HepG2 (cell line): Measurements from ENCODE around the gene NOXO1. TPM values are rescaled to one million over a fixed set of nuclear protein-coding genes. Genes with fewer than 3 reads are reported as not detected.
A peak's percentile ranks its signal among the peaks of the same experiment; 100 is the strongest.

Source experiments
- HNF4A ChIP-seq: sonication (generic); formaldehyde crosslinking; IDR thresholded peaks from 2 replicates; pipeline ENCODE4 v1.4.0; 2020; ENCODE audit warnings: missing genetic modification reagents
- PBX3 ChIP-seq: sonication (generic); formaldehyde crosslinking; IDR thresholded peaks from 2 replicates; pipeline ENCODE4 v1.8.1; 2023; ENCODE audit warnings: missing genetic modification reagents, inconsistent platforms, borderline replicate concordance
- ZMYM3 ChIP-seq: sonication (generic); formaldehyde crosslinking; IDR thresholded peaks from 2 replicates; pipeline ENCODE4 v1.5.1; 2020; ENCODE audit warnings: mild to moderate bottlenecking, missing genetic modification reagents
- ZNF234 ChIP-seq: sonication (generic); formaldehyde crosslinking; conservative IDR thresholded peaks from 2 replicates; pipeline ENCODE4 v1.5.1; 2020; ENCODE audit warnings: mild to moderate bottlenecking, missing genetic modification reagents
- ZNF543 ChIP-seq: sonication (generic); formaldehyde crosslinking; IDR thresholded peaks from 2 replicates; pipeline ENCODE4 v1.4.0; 2020; ENCODE audit warnings: mild to moderate bottlenecking, missing genetic modification reagents
- ZNF557 ChIP-seq: sonication (generic); formaldehyde crosslinking; IDR thresholded peaks from 2 replicates; pipeline ENCODE4 v1.4.0; 2020; ENCODE audit warnings: missing genetic modification reagents
- ZNF691 ChIP-seq: sonication (generic); formaldehyde crosslinking; IDR thresholded peaks from 2 replicates; pipeline ENCODE4 v1.4.0; 2020; ENCODE audit warnings: missing genetic modification reagents, low read depth, mild to moderate bottlenecking, borderline replicate concordance
- ZNF768 ChIP-seq: sonication (generic); formaldehyde crosslinking; IDR thresholded peaks from 2 replicates; pipeline ENCODE4 v1.4.0; 2020; ENCODE audit warnings: missing genetic modification reagents
- ZNF772 ChIP-seq: sonication (generic); formaldehyde crosslinking; IDR thresholded peaks from 2 replicates; pipeline ENCODE4 v1.5.0; 2020; ENCODE audit warnings: mild to moderate bottlenecking, missing genetic modification reagents
- polyA plus RNA-seq, 8 experiments: library from polyadenylated mRNA; depleted of rRNA in 3 of 8; stranded (reverse) in 7 of 8; unstranded in 1 of 8; fragments of >200 nt; fragmentation: Illumina TruSeq in 4 of 8; extraction: Trizol in 4 of 8; gene quantifications; 2 replicates each; pipeline versions ENCODE4 v1.2.1 to v1.2.3, GENCODE V29; 2011 to 2016; ENCODE audit warnings: low read depth in 4 of 8, missing spikeins in 1 of 8, mixed read lengths in 1 of 8; ENCODE audit not compliant: insufficient read depth in 1 of 8
- total RNA-seq, 5 experiments: library from RNA; depleted of rRNA; stranded (reverse); fragments of >200 nt; fragmentation: Illumina TruSeq; extraction: Trizol; gene quantifications; 2 replicates each; pipeline ENCODE4 v1.2.3, GENCODE V29; 2016; ENCODE audit warnings: low read depth in 1 of 5
- TF ChIP-seq, protein P1 (sequence below): sonication (generic); formaldehyde crosslinking; IDR thresholded peaks from 2 replicates; pipeline ENCODE4 v1.4.0; 2020; ENCODE audit warnings: missing genetic modification reagents, borderline replicate concordance
- TF ChIP-seq, protein P2 (sequence below): sonication (generic); formaldehyde crosslinking; IDR thresholded peaks from 2 replicates; pipeline ENCODE4 v1.9.0; 2021; ENCODE audit warnings: missing genetic modification reagents, mild to moderate bottlenecking, borderline replicate concordance
- TF ChIP-seq, protein P3 (sequence below): sonication (generic); formaldehyde crosslinking; IDR thresholded peaks from 2 replicates; pipeline ENCODE4 v1.4.0; 2020; ENCODE audit warnings: missing genetic modification reagents, borderline replicate concordance

Gene NOXO1
- total and polyA plus RNA-seq, 2 of the 13 experiments (the other 11 are each of a cell fraction or from before 2014, with no cell fraction given): 0.69 to 1.4 TPM

DNA sequence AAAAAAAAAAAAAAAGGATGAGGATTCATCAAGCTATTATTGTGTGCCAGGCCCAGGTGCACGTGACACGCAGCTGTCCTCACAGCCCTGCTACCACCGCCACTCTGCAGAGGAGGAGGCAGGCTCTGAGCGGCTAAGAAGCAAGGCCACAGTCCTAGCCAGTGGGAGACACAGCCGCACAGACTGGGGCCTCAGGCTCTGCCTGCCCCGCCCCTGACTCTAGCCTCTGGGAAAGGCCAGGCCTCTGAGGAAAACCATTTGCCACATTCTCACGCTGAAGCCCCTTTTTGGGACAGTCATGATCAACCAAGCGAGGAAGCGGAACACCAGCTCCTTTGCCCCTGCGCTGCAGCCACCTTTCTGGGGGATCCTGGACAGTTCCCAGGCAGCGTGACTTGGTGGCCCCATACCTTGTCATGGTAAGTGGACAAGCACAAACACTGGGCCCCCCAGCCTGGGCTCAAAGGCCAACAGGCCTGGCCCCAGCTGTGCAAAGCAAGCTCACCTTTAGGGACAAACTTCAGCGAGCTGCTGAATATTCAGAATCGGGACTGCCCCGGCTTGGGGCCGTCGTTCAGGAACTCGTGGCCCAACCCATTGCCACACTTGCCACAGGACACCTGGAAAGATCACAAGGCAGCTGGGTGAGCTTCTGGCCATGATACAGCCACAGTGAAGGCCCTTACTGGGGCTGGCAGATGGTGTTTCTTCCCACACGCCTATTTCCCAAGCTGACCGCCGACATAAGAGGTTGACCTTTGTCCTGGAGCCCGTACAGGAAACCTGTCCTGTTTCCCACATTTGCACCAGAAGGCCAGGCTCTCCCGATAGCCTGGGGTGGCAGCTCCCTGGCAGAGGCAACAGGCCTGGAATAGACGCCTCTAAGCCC lies 40.8 kb downstream of the NOXO1 start (continued):
- TF ChIP-seq ZNF691 (CRISPR knock-in tag) (peak; percentile 35; the same call in 1 of the 2 replicates), HNF4A (CRISPR knock-in tag) (peak; percentile 97), PBX3 (CRISPR knock-in tag) (no peak), ZNF772 (CRISPR knock-in tag) (peak; percentile 75; the same call in 1 of the 2 replicates), ZMYM3 (CRISPR knock-in tag) (peak; percentile 28; the same call in 1 of the 2 replicates), ZNF768 (CRISPR knock-in tag) (no peak), ZNF557 (no peak), ZNF234 (no peak), ZNF543 (peak; percentile 81)
- TF ChIP-seq, protein P1, sequence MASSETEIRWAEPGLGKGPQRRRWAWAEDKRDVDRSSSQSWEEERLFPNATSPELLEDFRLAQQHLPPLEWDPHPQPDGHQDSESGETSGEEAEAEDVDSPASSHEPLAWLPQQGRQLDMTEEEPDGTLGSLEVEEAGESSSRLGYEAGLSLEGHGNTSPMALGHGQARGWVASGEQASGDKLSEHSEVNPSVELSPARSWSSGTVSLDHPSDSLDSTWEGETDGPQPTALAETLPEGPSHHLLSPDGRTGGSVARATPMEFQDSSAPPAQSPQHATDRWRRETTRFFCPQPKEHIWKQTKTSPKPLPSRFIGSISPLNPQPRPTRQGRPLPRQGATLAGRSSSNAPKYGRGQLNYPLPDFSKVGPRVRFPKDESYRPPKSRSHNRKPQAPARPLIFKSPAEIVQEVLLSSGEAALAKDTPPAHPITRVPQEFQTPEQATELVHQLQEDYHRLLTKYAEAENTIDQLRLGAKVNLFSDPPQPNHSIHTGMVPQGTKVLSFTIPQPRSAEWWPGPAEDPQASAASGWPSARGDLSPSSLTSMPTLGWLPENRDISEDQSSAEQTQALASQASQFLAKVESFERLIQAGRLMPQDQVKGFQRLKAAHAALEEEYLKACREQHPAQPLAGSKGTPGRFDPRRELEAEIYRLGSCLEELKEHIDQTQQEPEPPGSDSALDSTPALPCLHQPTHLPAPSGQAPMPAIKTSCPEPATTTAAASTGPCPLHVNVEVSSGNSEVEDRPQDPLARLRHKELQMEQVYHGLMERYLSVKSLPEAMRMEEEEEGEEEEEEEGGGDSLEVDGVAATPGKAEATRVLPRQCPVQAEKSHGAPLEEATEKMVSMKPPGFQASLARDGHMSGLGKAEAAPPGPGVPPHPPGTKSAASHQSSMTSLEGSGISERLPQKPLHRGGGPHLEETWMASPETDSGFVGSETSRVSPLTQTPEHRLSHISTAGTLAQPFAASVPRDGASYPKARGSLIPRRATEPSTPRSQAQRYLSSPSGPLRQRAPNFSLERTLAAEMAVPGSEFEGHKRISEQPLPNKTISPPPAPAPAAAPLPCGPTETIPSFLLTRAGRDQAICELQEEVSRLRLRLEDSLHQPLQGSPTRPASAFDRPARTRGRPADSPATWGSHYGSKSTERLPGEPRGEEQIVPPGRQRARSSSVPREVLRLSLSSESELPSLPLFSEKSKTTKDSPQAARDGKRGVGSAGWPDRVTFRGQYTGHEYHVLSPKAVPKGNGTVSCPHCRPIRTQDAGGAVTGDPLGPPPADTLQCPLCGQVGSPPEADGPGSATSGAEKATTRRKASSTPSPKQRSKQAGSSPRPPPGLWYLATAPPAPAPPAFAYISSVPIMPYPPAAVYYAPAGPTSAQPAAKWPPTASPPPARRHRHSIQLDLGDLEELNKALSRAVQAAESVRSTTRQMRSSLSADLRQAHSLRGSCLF: no peak
- TF ChIP-seq, protein P2, sequence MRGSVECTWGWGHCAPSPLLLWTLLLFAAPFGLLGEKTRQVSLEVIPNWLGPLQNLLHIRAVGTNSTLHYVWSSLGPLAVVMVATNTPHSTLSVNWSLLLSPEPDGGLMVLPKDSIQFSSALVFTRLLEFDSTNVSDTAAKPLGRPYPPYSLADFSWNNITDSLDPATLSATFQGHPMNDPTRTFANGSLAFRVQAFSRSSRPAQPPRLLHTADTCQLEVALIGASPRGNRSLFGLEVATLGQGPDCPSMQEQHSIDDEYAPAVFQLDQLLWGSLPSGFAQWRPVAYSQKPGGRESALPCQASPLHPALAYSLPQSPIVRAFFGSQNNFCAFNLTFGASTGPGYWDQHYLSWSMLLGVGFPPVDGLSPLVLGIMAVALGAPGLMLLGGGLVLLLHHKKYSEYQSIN (CRISPR knock-in tag): no peak
- TF ChIP-seq, protein P3, sequence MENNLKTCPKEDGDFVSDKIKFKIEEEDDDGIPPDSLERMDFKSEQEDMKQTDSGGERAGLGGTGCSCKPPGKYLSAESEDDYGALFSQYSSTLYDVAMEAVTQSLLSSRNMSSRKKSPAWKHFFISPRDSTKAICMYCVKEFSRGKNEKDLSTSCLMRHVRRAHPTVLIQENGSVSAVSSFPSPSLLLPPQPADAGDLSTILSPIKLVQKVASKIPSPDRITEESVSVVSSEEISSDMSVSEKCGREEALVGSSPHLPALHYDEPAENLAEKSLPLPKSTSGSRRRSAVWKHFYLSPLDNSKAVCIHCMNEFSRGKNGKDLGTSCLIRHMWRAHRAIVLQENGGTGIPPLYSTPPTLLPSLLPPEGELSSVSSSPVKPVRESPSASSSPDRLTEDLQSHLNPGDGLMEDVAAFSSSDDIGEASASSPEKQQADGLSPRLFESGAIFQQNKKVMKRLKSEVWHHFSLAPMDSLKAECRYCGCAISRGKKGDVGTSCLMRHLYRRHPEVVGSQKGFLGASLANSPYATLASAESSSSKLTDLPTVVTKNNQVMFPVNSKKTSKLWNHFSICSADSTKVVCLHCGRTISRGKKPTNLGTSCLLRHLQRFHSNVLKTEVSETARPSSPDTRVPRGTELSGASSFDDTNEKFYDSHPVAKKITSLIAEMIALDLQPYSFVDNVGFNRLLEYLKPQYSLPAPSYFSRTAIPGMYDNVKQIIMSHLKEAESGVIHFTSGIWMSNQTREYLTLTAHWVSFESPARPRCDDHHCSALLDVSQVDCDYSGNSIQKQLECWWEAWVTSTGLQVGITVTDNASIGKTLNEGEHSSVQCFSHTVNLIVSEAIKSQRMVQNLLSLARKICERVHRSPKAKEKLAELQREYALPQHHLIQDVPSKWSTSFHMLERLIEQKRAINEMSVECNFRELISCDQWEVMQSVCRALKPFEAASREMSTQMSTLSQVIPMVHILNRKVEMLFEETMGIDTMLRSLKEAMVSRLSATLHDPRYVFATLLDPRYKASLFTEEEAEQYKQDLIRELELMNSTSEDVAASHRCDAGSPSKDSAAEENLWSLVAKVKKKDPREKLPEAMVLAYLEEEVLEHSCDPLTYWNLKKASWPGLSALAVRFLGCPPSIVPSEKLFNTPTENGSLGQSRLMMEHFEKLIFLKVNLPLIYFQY: peak; percentile 45; the same call in 1 of the 2 replicates
